ENCODE data around the gene ECM1.

GRCh38 chr1:150557813-150558212, 49.9 kb downstream of the ECM1 start:
- TF ChIP-seq CTCF (IDR thresholded peaks at IDR 0.05) (no peak), POLR2AphosphoS5 (IDR thresholded peaks at IDR 0.05) (no peak), POLR2A (IDR thresholded peaks at IDR 0.05) (no peak), EP300 (IDR thresholded peaks at IDR 0.05) (no peak)
